ENCODE data around the gene BPIFB3.

DNA sequence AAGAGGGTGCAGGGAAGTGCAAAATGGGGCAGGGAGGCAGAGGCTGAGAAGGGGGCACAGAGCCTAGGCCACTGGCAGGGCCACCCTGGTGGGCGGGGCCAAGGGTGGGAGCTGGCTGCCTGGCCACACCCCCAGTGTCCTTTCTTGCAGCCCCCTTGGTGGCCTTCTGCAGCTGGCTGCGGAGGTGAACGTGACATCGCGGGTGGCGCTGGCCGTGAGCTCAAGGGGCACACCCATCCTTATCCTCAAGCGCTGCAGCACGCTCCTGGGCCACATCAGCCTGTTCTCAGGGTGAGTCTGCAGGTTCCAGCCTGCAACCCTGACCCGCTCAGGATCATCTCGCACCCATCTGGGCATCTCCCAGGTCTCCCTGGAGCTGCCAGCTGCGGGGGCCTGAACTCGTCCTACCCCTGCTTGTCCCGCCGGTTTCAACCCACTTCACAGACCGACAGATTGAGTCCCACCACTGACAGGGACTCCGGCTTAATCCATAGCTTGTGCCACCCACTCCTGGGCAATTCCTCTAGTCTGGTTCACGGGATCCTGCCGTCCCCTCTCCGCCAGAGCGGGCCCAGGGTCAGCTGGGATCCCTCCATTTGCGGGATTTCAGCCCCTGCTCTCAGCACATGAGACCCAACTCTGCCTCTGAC, 6.2 kb downstream of the BPIFB3 start:
- TF ChIP-seq, protein P1, sequence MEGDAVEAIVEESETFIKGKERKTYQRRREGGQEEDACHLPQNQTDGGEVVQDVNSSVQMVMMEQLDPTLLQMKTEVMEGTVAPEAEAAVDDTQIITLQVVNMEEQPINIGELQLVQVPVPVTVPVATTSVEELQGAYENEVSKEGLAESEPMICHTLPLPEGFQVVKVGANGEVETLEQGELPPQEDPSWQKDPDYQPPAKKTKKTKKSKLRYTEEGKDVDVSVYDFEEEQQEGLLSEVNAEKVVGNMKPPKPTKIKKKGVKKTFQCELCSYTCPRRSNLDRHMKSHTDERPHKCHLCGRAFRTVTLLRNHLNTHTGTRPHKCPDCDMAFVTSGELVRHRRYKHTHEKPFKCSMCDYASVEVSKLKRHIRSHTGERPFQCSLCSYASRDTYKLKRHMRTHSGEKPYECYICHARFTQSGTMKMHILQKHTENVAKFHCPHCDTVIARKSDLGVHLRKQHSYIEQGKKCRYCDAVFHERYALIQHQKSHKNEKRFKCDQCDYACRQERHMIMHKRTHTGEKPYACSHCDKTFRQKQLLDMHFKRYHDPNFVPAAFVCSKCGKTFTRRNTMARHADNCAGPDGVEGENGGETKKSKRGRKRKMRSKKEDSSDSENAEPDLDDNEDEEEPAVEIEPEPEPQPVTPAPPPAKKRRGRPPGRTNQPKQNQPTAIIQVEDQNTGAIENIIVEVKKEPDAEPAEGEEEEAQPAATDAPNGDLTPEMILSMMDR (IDR thresholded peaks at IDR 0.05), result no peak
- no peak for TF ChIP-seq POLR2A (IDR thresholded peaks at IDR 0.05)
- no peak for TF ChIP-seq POLR2AphosphoS5 (IDR thresholded peaks at IDR 0.05)
- TF ChIP-seq EP300 (IDR thresholded peaks at IDR 0.05), result no peak

Data from suprapubic skin (tissue), 4 donors.